DND-41 (cell line): ENCODE data around the gene LCN6.
"Not testable (repeated sequence)": the region's sequence is repeated elsewhere in the genome, so short reads cannot be mapped to it uniquely, and the experiment has no call there.

Source experiments
- ATAC-seq: fragments of 200-7000 bp; cut with Tn5 transposase; 3 replicates; pipeline ENCODE4 v1.9.1; 2021; ENCODE audit warnings: low read depth; ENCODE audit not compliant: insufficient read depth
- DNase-seq: peaks from one replicate; pipeline ENCODE4 v3.0.0-alpha.2; 2020
- H2AFZ ChIP-seq: 2 replicates; pipeline ENCODE4 v1.6.0; 2012; ENCODE audit warnings: low read depth, low read length
- H3K27ac ChIP-seq: 2 replicates; pipeline ENCODE4 v1.5.1; 2012; ENCODE audit warnings: low read length, inconsistent platforms
- H3K27me3 ChIP-seq: fragments of 200-600 bp; sonication (generic); 2 replicates; pipeline ENCODE4 v1.6.0; 2012; ENCODE audit warnings: low read length, mild to moderate bottlenecking, inconsistent platforms; ENCODE audit not compliant: insufficient read depth, poor library complexity
- H3K36me3 ChIP-seq: 2 replicates; pipeline ENCODE4 v1.5.1; 2012; ENCODE audit warnings: low read length, inconsistent platforms; ENCODE audit not compliant: insufficient read depth
- H3K4me1 ChIP-seq: 2 replicates; pipeline ENCODE4 v1.5.1; 2012; ENCODE audit warnings: mild to moderate bottlenecking, low read length; ENCODE audit not compliant: insufficient read depth
- H3K4me2 ChIP-seq: 2 replicates; pipeline ENCODE4 v1.6.0; 2012; ENCODE audit warnings: mild to moderate bottlenecking, moderate library complexity, low read length, inconsistent platforms; ENCODE audit not compliant: insufficient read depth
- H3K4me3 ChIP-seq, 2 experiments: fragments of 200-600 bp in 1 of 2; shearing (Covaris generic) in 1 of 2; 2 replicates each; pipeline ENCODE4 v1.5.1; 2012 to 2016; ENCODE audit warnings: inconsistent platforms in 2 of 2, low read length in 2 of 2, mild to moderate bottlenecking in 2 of 2, low read depth in 1 of 2, moderate library complexity in 1 of 2
- H3K79me2 ChIP-seq: 2 replicates; pipeline ENCODE4 v1.6.0; 2012; ENCODE audit warnings: low read length, inconsistent platforms; ENCODE audit not compliant: insufficient read depth
- H3K9ac ChIP-seq: 2 replicates; pipeline ENCODE4 v1.6.0; 2012; ENCODE audit warnings: low read depth, mild to moderate bottlenecking, inconsistent platforms, low read length, moderate library complexity
- H3K9me3 ChIP-seq: 2 replicates; pipeline ENCODE4 v1.5.1; 2012; ENCODE audit warnings: low read length, moderate library complexity, mild to moderate bottlenecking, inconsistent platforms; ENCODE audit not compliant: insufficient read depth, severe bottlenecking
- H4K20me1 ChIP-seq: 2 replicates; pipeline ENCODE4 v1.6.0; 2012; ENCODE audit warnings: low read length; ENCODE audit not compliant: insufficient read depth
- CTCF ChIP-seq: IDR thresholded peaks from 2 replicates; pipeline ENCODE4 v1.5.1; 2012; ENCODE audit warnings: borderline replicate concordance, low read length, moderate library complexity, mild to moderate bottlenecking; ENCODE audit not compliant: poor library complexity, severe bottlenecking; ENCODE audit errors: extremely low read depth
- EZH2 ChIP-seq: IDR thresholded peaks from 3 replicates; pipeline ENCODE4 v1.6.1; 2012; ENCODE audit warnings: borderline replicate concordance, low read depth, mild to moderate bottlenecking, moderate library complexity, low read length, inconsistent platforms; ENCODE audit not compliant: severe bottlenecking

LCN6 gene

GRCh38 chr9:136712690-136713544 is 35.4 kb downstream of the LCN6 start:
- no peak overlapping the region for H3K4me2 ChIP-seq
- no peaks in the 10 kb centered on the region for H3K36me3 ChIP-seq
- no peaks in the 10 kb centered on the region for H4K20me1 ChIP-seq
- no peak for DNase-seq
- no peaks in the 10 kb centered on the region for H3K9me3 ChIP-seq
- no peak overlapping the region for H3K9ac ChIP-seq
- TF ChIP-seq CTCF (no peak), EZH2 (no peak)
- H3K4me3 ChIP-seq, result no peak overlapping the region
- no peak overlapping the region for H3K27ac ChIP-seq
- no peaks in the 10 kb centered on the region for H3K79me2 ChIP-seq
- H2AFZ ChIP-seq, result no peak overlapping the region
- ATAC-seq, result no peak
- H3K27me3 ChIP-seq, result peaks cover 6% of the 10 kb centered on the region
- no peaks in the 10 kb centered on the region for H3K4me1 ChIP-seq

GRCh38 chr9:136711751-136712689 is 36.3 kb downstream of the LCN6 start, which contains the start of gene DIPK1B:
TSS of gene DIPK1B (plus strand) at chr9:136712572. CDS start at chr9:136712666, 94 bp downstream.
- H4K20me1 ChIP-seq, result no peaks in the 10 kb centered on the region
- DNase-seq (no peak), ATAC-seq (no peak)
- H3K4me1 ChIP-seq, result no peaks in the 10 kb centered on the region
- H3K79me2 ChIP-seq, result no peaks in the 10 kb centered on the region
- peaks cover 6% of the 10 kb centered on the region for H3K27me3 ChIP-seq
- no peaks in the 10 kb centered on the region for H3K9me3 ChIP-seq
- no peak within 1 kb of the TSS for H3K4me3 ChIP-seq
- H3K4me2 ChIP-seq, result no peak within 1 kb of the TSS
- no peak within 1 kb of the TSS for H3K27ac ChIP-seq
- no peak within 1 kb of the TSS for H2AFZ ChIP-seq
- no peaks in the 10 kb centered on the region for H3K36me3 ChIP-seq
- no peak for TF ChIP-seq CTCF
- peak; percentile 39 for TF ChIP-seq EZH2
- H3K9ac ChIP-seq, result no peak within 1 kb of the TSS

GRCh38 chr9:136711219-136711648 is 37.1 kb downstream of the LCN6 start:
- H2AFZ ChIP-seq, H4K20me1 ChIP-seq, H3K9me3 ChIP-seq, H3K4me2 ChIP-seq, H3K27me3 ChIP-seq, H3K4me3 ChIP-seq, ATAC-seq, H3K36me3 ChIP-seq, H3K9ac ChIP-seq, H3K79me2 ChIP-seq, DNase-seq, H3K27ac ChIP-seq, H3K4me1 ChIP-seq: not testable (repeated sequence)

- H2AFZ ChIP-seq, result no peak overlapping the region
Measured at GRCh38 chr9:136710543-136710942, 37.8 kb downstream of the LCN6 start.

More at GRCh38 chr9:136710543-136710942, 37.8 kb downstream of the LCN6 start:
- Histone ChIP-seq H3K4me2 (no peak overlapping the region), H3K9ac (no peak overlapping the region), H3K9me3 (no peaks in the 10 kb centered on the region), H3K27me3 (peaks cover 6% of the 10 kb centered on the region), H3K27ac (no peak overlapping the region), H3K79me2 (no peaks in the 10 kb centered on the region), H3K36me3 (no peaks in the 10 kb centered on the region), H3K4me1 (no peaks in the 10 kb centered on the region), H4K20me1 (no peaks in the 10 kb centered on the region), H3K4me3 (no peak overlapping the region)
- DNase-seq, result no peak
- TF ChIP-seq CTCF (no peak), EZH2 (no peak)
- ATAC-seq, result no peak
